SK-N-SH treated with all-trans-retinoic acid at 6 μM for 48 hours (cell line): ENCODE results near the gene SCAPER.
"Not testable (repeated sequence)": the region's sequence is repeated elsewhere in the genome, so short reads cannot be mapped to it uniquely, and the experiment has no call there.

ENCODE experiments used
- CSDC2 ChIP-seq: fragments of 250-450 bp; sonication (Bioruptor Pico); IDR thresholded peaks from 2 replicates; pipeline ENCODE4 v1.5.0; 2020; ENCODE audit warnings: mild to moderate bottlenecking, moderate library complexity
- CSRNP3 ChIP-seq: fragments of 250-450 bp; sonication (Bioruptor Pico); IDR thresholded peaks from 2 replicates; pipeline ENCODE4 v1.5.1; 2021; ENCODE audit warnings: mild to moderate bottlenecking, moderate library complexity
- PATZ1 ChIP-seq: fragments of 250-450 bp; sonication (Bioruptor Pico); IDR thresholded peaks from 2 replicates; pipeline ENCODE4 v1.8.0; 2020; ENCODE audit warnings: mild to moderate bottlenecking, moderate library complexity, borderline replicate concordance
- POU6F1 ChIP-seq: fragments of 250-450 bp; sonication (Bioruptor Pico); IDR thresholded peaks from 2 replicates; pipeline ENCODE4 v1.8.0; 2021; ENCODE audit warnings: low read depth, mild to moderate bottlenecking, moderate library complexity, borderline replicate concordance
- TOX ChIP-seq: fragments of 250-450 bp; sonication (Bioruptor Pico); IDR thresholded peaks from 2 replicates; pipeline ENCODE4 v1.8.0; 2021; ENCODE audit warnings: mild to moderate bottlenecking, moderate library complexity, borderline replicate concordance

GRCh38 chr15:76732321-76732720, 172.8 kb downstream of the SCAPER start:
- TF ChIP-seq CSRNP3; PATZ1 (CRISPR knock-in tag); POU6F1 (CRISPR knock-in tag); CSDC2 (CRISPR knock-in tag); TOX (CRISPR knock-in tag): not testable (repeated sequence)
